ENCODE data around the gene ARPC2.
"Not testable (repeated sequence)": the region's sequence is repeated elsewhere in the genome, so short reads cannot be mapped to it uniquely, and the experiment has no call there.

The ARPC2 gene

DNA sequence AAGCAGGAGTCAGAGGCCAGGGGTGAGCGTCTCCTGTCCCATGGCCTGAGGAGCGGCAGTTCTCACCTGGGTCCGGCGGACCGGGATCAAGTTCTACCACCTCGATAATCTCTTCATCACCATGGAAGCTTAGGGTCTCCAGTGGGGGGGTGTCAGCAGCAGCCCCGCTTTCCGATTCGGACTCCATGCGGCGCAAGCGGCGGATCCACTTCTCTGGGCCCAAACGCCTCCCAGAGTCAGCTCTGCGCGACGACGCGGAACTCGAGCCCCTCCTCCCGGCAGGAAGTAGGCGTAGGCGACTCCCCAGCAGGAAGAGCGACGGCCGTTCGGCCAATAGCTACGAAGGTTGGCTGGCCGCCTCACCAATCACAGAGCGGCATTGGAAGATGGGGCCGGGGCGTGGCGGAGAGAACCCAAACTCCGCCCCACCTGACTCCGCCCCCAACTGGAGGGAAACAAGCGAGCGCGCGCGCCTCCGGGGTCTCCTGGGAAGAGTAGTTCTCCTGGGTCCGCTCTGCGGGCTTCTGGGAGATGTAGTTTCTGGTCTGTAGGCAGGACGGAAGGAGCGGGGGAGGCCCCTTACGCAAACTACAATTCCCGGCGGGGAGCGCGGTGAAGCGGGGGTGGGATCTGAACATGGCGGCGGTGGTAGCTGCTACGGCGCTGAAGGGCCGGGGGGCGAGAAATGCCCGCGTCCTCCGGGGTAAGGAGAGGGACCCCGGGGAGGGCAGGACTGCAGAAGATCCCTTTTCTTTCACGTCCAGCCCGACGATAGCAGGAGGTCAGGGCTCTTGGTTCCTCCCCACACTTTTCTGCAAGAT is 53.1 kb downstream of the ARPC2 start, which contains the start of the genes AAMP and PNKD:
Gene AAMP, minus strand, starts transcription at position 238 of the 821 bp plus-strand sequence. Its CDS starts 51 bp downstream, at position 187.
Gene PNKD, plus strand, starts transcription at position 620 of the 821 bp plus-strand sequence. Its CDS starts 17 bp downstream, at position 637.
- DNase-seq (ENCODE audit: extremely low read depth in 1 of 2, low read depth in 1 of 2), result peak; percentile 99 to 100

DNA sequence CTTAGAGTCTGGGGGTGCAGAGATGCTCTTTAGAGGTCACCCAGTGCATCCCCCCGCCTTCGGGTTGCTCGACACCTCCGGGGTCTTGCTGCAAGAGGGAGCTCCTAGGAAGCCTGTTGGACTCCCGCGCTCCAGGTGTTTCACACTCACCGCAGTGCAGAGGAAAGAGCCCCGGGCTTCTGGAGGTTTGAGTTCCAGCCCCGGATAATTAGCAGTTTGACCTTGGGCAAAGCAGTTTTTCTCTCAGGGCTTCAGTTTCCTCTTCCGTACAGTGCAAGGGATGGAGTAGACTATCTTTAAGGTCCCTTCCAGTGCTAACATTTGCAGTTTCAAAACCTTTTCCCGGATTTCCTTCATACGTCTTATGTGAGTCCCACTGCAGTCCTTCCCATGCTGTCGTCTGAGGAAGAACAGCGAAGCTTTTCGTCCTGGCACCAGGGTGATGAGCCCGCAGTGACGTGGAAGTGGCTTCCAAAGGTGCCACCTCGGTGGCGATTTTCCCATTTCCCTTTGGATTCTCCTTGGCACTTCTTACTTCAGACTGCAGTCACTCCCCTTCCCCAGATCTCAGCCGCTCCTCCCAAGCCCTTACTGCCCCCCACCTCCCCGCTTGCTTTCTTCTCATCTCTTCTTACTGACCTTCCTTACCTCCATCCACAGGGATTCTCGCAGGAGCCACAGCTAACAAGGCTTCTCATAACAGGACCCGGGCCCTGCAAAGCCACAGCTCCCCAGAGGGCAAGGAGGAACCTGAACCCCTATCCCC is 53.9 kb downstream of the ARPC2 start:
- no peak for DNase-seq (ENCODE audit: extremely low read depth in 1 of 2, low read depth in 1 of 2)

DNA sequence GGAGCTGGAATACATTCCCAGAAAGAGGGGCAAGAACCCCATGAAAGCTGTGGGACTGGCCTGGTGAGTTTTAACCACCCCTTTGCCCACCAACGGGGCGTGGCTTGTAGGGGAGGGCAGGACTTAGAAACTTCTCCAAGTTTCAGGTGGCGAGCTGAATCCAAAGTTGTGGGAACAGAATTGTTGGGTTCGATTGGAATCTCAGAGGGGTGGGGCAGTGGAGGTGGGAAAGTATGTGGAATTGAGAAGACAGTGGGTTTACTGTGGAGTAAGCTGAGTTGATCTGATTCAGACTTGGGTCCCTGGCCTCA is 54.5 kb downstream of the ARPC2 start:
- no peak for DNase-seq (ENCODE audit: extremely low read depth in 1 of 2, low read depth in 1 of 2)

DNA sequence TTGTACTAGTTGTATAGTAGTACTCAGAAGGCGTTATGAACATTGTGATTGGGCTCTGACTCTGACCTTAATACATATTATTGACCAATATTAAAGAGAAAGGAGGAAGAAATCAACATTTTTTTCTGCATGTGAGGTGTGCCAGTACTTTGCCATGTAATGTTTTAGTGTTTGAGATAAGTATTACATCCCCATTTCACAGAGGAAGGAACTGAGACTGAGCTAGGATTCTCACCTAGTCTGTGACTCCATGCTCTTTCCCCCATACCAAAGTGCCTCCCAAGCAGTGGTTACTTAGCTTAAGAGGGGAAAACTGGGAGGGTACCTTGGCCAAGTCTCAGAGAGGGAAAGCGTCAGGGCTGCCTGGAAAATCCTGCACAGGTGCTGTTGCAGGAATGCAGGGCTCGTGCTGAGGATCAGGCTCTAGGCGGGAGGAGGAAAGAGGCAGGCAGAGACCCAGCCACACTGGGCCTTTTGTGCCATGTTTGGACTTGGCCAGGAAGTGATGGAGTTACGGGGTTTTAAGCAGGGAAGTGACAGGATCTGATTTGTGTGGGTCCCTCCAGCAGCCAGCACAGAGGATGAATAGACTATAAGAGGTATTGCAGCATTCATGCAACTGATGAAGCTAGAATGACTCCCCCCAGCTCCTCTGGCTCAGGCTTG is 55.0 kb downstream of the ARPC2 start:
- DNase-seq (ENCODE audit: extremely low read depth in 1 of 2, low read depth in 1 of 2), result no peak

DNA sequence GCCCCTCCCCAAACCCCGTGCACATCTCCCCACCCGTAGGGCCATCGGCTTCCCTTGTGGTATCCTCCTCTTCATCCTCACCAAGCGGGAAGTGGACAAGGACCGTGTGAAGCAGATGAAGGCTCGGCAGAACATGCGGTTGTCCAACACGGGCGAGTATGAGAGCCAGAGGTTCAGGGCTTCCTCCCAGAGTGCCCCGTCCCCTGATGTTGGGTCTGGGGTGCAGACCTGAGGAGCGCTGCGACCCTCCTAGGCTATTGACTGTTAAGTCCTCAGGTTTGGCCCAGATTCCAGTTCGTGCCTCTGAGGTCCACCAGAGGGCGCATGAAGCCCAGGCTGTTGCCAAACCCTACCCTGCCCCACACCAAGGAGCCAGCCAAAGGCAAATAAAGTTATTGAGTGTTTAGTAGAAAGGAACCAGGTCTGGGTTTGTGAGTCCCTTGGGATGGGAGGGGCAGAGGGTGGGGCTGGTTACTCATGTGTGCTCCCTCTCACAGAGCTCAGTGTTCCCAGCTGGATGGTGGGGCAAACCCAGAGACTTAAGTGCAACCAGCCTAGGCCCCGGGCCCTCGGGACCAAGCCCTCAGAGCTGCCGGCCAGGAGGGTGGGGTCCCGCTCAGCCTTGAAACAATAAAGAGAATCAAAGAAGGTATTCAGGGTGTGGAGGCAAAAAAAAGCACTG is 55.7 kb downstream of the ARPC2 start:
- DNase-seq (ENCODE audit: extremely low read depth in 1 of 2, low read depth in 1 of 2), result peak; percentile 43 to 57

DNA sequence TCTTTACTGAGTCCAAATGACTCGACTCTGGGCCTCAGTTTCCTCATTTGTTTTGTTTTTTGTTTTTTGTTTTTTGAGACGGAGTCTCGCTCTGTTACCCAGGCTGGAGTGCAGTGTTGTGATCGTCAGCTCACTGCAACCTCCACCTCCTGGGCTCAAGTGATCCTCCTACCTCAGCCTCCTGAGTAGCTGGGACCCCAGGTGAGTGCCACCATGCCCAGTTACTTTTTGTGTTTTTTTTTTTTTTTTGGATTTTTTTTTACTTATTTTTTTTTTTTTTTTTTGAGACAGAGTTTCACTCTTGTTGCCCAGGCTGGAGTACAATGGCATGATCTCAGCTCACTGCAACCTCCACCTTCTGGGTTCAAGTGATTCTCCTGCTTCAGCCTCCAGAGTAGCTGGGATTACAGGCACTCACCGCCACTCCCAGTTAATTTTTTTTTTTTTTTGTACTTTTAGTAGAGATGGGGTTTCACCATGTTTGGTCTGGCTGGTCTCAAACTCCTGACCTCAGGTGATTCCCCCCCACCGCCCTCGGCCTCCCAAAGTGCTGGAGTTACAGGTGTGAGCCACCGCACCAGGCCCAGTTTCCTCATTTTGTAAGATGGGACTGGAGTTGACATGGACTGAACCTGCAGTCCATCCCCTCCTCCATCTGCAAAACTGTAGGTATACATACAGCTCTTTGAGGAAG is 56.4 kb downstream of the ARPC2 start:
- DNase-seq (ENCODE audit: extremely low read depth in 1 of 2, low read depth in 1 of 2), result not testable (repeated sequence)

DNA sequence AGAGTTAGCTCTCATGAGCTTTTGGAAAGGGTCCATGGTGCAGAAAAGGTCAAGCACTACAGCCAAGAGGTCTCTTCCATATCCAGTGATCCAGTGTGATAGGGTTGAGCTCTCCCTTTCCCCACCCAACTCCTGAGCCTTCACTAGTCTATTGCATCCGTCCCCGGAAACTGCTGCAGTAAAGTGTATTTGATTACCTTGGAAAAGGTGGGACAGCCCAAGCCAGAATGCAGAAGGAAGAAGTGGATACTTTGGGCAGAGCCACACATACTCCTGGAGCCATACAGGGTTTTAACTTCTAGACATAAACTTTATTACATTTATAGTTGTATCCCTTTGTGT is 56.9 kb downstream of the ARPC2 start:
- DNase-seq (ENCODE audit: extremely low read depth in 1 of 2, low read depth in 1 of 2), result no peak

DNA sequence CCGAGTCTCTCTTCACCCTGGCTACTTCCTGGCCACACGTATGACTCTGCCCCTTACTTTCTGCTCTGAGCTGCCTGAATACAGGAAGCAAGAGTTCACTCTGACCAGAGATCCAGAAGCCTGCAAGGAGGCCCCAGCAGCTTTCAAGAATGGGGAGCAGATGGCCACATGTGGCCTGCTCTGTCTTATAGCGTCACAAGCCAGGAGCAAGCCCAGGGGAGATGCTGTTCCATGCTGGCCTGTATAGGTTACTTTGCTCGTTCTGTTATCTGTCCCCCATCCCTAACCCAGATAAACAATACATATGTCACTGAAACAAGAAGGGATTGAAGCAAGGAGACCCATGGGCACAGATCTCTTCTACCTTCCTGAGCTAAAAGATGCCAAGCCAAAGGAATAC is 57.6 kb downstream of the ARPC2 start:
- DNase-seq (ENCODE audit: extremely low read depth in 1 of 2, low read depth in 1 of 2), result no peak

DNA sequence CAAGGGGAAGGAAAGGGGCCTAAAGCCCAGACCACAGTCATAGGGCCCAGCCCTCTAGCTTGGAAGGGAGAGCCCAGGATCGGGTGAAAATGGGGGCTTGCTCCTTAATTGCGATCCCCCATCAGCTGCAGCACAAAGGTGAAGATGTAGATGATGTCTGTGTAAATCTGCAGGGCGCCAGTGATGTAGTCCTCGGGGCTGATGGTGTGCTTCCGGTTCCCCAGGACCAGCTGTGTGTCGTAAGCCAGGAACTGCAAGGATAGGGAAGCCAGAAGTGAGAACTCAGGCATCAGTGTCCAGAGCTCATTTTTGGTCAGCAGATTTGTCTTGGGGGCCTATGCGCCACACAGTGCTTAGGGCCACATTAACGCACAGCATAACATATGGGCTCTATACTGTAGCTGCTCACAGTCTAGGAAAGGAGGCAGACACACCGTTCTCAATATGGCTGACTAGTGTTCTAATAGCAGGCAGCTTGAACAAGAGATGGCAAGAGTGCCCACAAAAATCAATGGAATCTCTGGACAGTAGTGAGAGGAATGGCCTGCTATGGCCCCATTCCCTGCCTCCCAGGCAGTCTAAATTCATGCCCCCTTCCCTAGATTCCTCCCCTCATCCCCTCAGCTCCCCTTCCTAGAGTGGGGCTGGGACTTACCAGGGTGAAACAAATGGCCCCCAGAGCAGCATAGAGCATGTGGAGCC is 58.5 kb downstream of the ARPC2 start:
- DNase-seq (ENCODE audit: extremely low read depth in 1 of 2, low read depth in 1 of 2), result no peak

DNA sequence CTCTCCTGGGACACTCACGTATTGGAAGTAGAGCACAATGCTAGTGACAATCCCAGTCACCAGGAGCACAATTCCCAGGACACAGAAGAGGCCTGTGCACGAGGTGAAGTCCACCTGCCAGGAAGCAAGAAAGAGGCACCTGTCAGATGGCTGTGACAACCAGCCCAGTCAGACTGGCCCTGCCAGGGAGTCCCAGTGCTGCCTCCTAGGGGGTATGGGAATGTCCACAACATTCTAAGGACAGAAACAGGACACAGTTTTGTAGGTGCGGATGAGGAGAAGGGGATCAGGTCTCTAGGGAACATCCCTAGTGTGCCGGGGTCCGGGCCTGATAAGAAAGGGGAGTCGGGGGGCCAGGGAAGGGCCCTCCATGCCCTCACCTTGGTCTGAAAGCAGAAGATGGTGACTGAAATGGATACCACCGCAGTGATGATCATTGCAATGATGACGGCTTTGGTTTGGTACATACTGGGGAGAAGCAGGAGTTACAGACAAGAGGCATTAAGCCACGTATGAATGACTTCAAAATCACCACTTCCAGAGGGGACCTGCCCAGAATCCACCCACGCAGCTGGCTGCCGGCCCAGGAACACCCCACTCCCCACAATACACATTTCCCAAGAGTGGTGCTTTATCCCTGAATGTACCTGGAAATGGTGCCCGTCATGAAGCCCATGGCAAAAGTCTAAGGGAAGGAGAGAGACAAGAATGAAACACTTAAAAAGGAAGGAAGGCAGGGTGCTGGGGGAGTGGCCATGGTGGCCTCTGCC is 60.2 kb downstream of the ARPC2 start:
- DNase-seq (ENCODE audit: extremely low read depth in 1 of 2, low read depth in 1 of 2), result no peak

DNA sequence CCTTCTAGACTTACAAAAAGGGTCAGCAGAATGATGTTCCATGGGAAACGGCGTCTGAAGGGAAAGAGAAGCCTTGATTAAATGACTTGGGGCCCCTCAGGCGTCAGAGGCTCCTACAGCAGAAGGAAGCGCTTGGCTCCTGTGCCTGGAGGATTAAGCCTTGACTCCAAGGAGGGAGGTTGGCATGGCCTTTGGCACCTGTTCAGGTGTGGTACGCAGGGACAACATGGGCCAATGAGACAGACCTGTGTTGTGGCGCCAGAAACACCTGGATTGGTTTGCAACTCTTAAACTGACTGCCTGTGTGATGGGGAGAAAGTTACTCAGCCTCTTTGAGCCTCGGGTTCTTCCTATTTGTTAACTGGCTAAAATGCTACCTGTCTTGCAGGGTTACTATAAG is 60.9 kb downstream of the ARPC2 start:
- DNase-seq (ENCODE audit: extremely low read depth in 1 of 2, low read depth in 1 of 2), result no peak

DNA sequence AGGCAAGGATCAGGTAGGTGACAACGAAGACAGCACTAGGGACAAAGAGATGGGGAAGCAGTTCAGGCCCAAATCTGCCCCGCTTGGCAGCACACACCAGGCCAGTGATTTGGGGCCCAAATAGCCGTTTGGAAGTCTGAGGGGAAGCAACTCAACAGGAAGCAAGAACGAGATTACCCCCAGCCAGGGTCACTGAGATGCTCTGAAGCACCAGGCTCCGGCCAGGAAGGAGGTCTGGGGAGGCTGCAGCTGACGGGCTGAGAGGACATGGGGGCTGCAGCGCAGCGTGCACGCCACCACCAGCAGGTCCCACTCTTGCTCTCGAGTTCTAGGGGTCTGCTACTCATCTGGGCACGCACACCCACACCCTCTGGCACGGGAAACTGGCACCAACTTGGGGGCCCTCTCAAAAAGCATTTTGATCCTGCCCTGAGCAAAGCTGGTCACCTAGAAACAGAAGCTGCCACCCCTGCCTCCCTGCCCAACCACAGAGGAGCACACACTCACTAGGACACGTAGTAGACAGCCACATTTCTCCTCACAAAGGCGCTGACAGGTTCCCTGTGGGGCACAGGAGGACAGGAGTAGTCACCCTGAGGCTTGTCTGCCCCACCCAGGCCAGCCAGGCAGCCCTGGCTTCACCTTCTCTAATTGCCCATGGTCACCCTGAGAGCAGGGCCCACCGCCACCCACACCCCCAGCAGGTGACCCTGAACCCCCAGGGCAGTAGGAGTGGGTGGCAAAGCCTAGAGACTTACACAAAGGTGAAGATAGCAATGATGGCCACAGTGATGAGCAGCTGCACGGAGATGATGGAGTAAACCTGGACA is 61.8 kb downstream of the ARPC2 start:
- no peak for DNase-seq (ENCODE audit: extremely low read depth in 1 of 2, low read depth in 1 of 2)

DNA sequence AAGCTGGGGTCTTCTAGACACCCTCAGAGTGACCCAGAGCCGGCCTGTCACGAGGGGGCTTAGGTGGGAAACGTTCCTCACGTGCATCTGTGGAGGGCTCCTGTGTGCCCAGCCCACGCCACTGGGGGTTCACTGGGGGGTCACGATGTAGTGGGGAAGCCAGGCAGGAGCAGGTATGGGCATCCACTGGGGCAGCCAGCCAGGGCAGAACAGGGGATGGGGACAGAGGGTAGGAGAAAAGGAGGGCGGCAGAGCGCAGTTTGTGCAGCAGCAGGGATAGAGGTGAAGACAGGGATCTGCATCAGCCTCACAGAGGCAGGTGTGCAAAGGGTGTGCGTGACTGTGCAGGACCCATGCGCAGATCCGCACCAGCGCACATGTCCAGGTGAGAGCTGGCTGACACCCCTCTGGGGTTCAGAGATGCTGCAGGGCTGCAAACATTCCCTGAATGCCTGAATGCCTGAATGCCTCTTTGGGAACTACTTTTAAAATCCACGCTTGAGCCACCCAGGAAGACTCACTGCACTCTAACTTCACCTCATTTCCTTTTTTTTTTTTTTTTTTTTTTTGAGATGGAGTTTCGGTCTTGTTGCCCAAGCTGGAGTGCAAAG is 63.4 kb downstream of the ARPC2 start:
- DNase-seq (ENCODE audit: extremely low read depth in 1 of 2, low read depth in 1 of 2), result no peak

DNA sequence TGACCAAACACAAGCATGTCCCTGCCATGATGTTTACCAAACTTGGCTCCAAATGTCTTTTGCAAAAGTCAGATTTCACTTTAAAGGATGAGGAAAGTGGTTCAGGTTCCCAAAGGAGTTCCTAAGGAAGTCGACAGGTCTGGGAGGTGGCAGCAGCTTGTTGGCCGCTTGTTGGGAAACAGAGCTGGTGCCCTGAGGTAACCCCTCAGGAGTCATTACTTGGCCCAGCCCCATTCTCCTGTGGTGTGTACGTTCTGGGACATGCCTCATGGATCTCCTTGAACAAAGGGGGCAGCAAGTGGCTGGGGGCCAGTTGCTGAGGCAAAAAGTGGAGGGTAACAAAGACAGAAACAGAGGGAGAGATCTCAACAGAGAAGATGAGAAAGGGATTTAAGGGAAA is 64.5 kb downstream of the ARPC2 start:
- no peak for DNase-seq (ENCODE audit: extremely low read depth in 1 of 2, low read depth in 1 of 2)

DNA sequence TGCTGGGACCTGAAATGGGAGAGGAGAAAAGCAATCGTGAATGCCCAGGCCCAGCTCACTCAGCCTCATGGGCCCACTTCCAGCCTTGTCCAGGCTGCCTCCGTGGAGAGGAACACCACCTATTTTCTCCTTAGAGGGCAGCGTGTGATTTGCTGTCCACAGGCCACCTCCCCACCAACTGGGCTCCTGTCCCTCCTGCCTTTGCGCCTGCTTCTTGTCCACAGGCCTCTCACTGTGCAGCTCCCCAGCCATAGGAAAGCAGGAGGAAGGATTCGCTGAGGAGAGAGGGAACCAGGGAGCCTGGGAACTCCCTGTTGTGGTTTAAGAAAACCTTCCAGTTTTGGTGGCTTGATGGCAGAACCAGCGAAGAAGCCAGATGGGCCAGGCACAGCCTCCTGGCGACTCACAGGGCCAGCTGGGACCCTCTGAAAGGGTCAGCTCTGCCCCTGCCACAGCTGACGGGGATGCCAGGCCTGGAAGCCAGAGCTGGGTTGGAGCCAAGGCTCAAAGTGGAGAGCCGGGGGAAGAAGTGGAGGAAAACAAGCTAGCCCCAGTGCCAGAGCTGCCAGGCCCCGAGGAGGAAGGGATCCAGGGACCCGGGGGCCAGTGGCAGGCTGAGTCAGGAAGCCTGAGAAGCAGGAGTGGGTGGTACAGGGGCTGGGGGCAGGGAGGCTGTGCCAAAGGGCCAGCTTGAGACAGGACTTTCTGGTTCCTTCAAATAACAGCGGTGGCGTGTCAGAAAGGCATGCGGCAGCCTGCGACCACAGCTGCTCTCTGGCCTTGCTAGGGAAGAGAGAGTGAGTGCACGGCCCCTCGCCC is 65.4 kb downstream of the ARPC2 start:
- no peak for DNase-seq (ENCODE audit: extremely low read depth in 1 of 2, low read depth in 1 of 2)

DNA sequence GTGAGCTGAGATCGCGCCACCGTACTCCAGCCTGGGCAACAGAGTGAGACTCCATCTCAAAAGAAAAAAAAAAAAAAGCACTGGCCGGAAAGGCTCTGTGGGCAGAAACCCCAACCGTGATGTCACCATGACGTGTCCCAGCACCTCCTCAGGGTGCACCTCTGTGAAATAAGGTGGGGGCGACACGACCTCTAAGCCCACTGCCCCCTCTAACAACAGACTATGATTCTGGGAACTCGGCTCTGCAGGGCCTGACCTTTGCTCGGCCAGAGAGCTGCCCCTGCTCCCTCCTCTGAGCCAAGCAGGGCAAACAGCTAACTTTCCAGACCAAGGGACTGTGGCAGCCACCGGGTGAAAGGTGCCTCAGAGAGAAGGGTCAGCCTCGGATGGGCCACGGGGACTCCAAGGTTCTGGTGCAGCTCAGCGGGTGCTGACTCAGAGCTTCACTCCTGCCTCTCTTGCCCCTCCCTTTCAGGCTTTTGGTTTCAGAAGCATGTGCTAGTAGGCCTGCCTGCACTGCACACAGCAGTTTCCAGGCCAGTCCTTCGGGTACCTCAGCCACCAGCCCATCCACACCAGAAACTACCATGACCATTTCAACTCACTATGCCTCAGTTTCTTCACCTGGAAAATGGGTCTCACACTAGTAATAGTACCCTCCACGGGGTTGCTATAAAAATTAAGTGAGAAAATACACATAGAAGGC is 67.3 kb downstream of the ARPC2 start:
- peak; percentile 36 to 62 for DNase-seq (ENCODE audit: extremely low read depth in 1 of 2, low read depth in 1 of 2)

All from stimulated activated CD8-positive, alpha-beta memory T cell treated with anti-CD3 and anti-CD28 coated beads, Interleukin-7, amount 100 ng/mL, for 48 hours (primary cell).